Measurements from ENCODE around the gene FRMPD1.

Gene FRMPD1

GRCh38 chr9:37653385-37653784 is 2.6 kb downstream of the FRMPD1 start:
- no peak for DNase-seq (ENCODE audit: extremely low read depth, insufficient read length)
- peaks cover 14% of the 10 kb centered on the region for H3K27me3 ChIP-seq (replicated peaks; ENCODE audit: control insufficient read depth, insufficient read depth, low read length)
- no peaks in the 10 kb centered on the region for H3K36me3 ChIP-seq (ENCODE audit: control insufficient read depth, insufficient read depth, low read length)
- H3K4me3 ChIP-seq (replicated peaks; ENCODE audit: low read depth, low read length) = no peak overlapping the region
- TF ChIP-seq CTCF (IDR thresholded peaks at IDR 0.05; ENCODE audit: insufficient read depth, low read length, poor library complexity, severe bottlenecking) = no peak

GRCh38 chr9:37656936-37657335 is 6.2 kb downstream of the FRMPD1 start:
- Histone ChIP-seq H3K4me3 (replicated peaks; ENCODE audit: low read depth, low read length) (no peak overlapping the region), H3K36me3 (ENCODE audit: control insufficient read depth, insufficient read depth, low read length) (no peaks in the 10 kb centered on the region), H3K27me3 (replicated peaks; ENCODE audit: control insufficient read depth, insufficient read depth, low read length) (peaks cover 2% of the 10 kb centered on the region)
- TF ChIP-seq CTCF (IDR thresholded peaks at IDR 0.05; ENCODE audit: insufficient read depth, low read length, poor library complexity, severe bottlenecking) = no peak
- no peak for DNase-seq (ENCODE audit: extremely low read depth, insufficient read length)

- Histone ChIP-seq H3K4me3 (replicated peaks; ENCODE audit: low read depth, low read length) (no peak overlapping the region), H3K27me3 (replicated peaks; ENCODE audit: control insufficient read depth, insufficient read depth, low read length) (peaks cover 2% of the 10 kb centered on the region), H3K36me3 (ENCODE audit: control insufficient read depth, insufficient read depth, low read length) (no peaks in the 10 kb centered on the region)
- TF ChIP-seq CTCF (IDR thresholded peaks at IDR 0.05; ENCODE audit: insufficient read depth, low read length, poor library complexity, severe bottlenecking) = no peak
- no peak for DNase-seq (ENCODE audit: extremely low read depth, insufficient read length)
Observed at GRCh38 chr9:37660691-37661090, 9.9 kb downstream of the FRMPD1 start.

GRCh38 chr9:37663926-37664325 is 13.2 kb downstream of the FRMPD1 start:
- Histone ChIP-seq H3K4me3 (replicated peaks; ENCODE audit: low read depth, low read length) (no peak overlapping the region), H3K27me3 (replicated peaks; ENCODE audit: control insufficient read depth, insufficient read depth, low read length) (no peaks in the 10 kb centered on the region; the same call in 1 of the 2 replicates)
- no peak for TF ChIP-seq CTCF (IDR thresholded peaks at IDR 0.05; ENCODE audit: insufficient read depth, low read length, poor library complexity, severe bottlenecking)

GRCh38 chr9:37667706-37668105 is 17.0 kb downstream of the FRMPD1 start:
- no peak for TF ChIP-seq CTCF (IDR thresholded peaks at IDR 0.05; ENCODE audit: insufficient read depth, low read length, poor library complexity, severe bottlenecking)
- Histone ChIP-seq H3K4me3 (replicated peaks; ENCODE audit: low read depth, low read length) (no peak overlapping the region), H3K27me3 (replicated peaks; ENCODE audit: control insufficient read depth, insufficient read depth, low read length) (no peaks in the 10 kb centered on the region; the same call in 1 of the 2 replicates), H3K36me3 (ENCODE audit: control insufficient read depth, insufficient read depth, low read length) (no peaks in the 10 kb centered on the region)
- DNase-seq (ENCODE audit: extremely low read depth, insufficient read length) = no peak

More at GRCh38 chr9:37663926-37664325, 13.2 kb downstream of the FRMPD1 start:
- H3K36me3 ChIP-seq (ENCODE audit: control insufficient read depth, insufficient read depth, low read length) = no peaks in the 10 kb centered on the region
- no peak for DNase-seq (ENCODE audit: extremely low read depth, insufficient read length)

- no peaks in the 10 kb centered on the region; the same call in 1 of the 2 replicates for H3K27me3 ChIP-seq (replicated peaks; ENCODE audit: control insufficient read depth, insufficient read depth, low read length)
- H3K36me3 ChIP-seq (ENCODE audit: control insufficient read depth, insufficient read depth, low read length) = no peaks in the 10 kb centered on the region
- no peak for TF ChIP-seq CTCF (IDR thresholded peaks at IDR 0.05; ENCODE audit: insufficient read depth, low read length, poor library complexity, severe bottlenecking)
- no peak overlapping the region for H3K4me3 ChIP-seq (replicated peaks; ENCODE audit: low read depth, low read length)
- no peak for DNase-seq (ENCODE audit: extremely low read depth, insufficient read length)
Observed at GRCh38 chr9:37668116-37668601, 17.4 kb downstream of the FRMPD1 start.
